Activated CD4-positive, alpha-beta T cell treated with anti-CD3 and anti-CD28 coated beads for 48 hours (primary cell): ENCODE results near the gene ISY1.
"Not testable (repeated sequence)": the region's sequence is repeated elsewhere in the genome, so short reads cannot be mapped to it uniquely, and the experiment has no call there.

Experiments
- DNase-seq: peaks from one replicate; pipeline ENCODE4 v3.0.0-alpha.2; 2020

ISY1 gene

GRCh38 chr3:129119365-129120100 is 41.3 kb downstream of the ISY1 start:
- peak; percentile 36 for DNase-seq

DNA sequence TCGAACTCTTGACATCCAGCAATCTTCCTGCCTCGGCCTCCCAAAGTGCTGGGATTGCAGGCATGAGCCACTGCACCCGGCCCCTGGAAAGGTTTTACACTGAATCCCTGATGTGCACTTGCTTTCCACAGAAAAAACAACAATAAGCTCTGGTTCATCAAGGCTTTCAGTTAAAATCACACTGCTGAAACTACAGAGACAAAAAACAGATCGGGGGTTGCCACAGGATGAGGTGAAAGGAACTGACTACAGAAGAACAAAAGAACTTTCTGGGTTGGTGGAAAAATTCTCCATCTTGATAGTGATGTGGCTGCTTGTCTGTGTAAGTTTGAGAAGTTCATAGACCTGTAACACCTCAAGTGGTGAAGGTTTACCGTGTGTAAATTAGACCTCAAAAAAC is 42.1 kb downstream of the ISY1 start:
- peak; percentile 44 for DNase-seq

DNA sequence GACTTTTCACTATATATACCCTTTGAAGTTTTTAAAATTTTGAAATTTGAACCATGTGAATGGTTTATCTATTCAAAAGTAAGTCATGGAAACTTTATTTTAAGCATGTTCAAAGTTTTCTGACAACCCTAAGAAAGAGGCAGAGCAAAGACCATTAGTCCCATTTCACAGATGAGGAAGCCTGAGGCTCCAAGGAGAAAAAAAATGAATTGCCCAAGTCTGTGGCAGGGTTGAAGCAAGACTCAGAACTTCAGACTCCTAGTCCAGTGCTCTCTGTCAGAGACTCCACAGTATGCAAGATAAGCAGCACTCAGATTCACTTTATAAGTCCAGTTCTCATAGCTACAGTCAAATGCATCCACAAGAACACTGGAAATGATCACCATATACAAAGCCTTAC is 43.7 kb downstream of the ISY1 start:
- no peak for DNase-seq

DNA sequence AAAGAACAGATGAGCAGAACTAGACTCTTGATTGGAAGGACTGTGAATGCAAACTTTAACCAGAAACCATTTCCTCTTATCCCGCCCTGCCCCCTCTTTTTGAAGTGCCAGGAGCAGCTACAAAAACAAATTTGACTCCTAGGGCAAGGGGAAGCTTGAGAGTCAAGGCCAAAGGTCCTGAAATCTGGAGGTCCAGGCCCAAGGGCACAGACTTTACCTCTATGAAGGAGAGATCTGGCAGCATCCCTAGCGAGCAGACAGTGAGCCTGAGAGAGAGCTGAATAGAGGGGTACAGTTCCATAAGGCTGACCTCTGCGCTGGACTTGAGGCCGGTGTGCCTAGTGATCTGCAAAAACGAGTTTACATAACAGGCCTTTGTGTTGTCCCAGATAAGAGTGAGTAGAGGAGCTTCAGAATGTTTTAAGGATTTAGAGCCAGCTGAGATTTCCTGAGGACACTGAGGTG is 44.3 kb downstream of the ISY1 start:
- DNase-seq = peak; percentile 32

- DNase-seq = no peak
These were observed 46.4 kb downstream of the ISY1 start for GRCh38 chr3:129114455-129114854.

DNA sequence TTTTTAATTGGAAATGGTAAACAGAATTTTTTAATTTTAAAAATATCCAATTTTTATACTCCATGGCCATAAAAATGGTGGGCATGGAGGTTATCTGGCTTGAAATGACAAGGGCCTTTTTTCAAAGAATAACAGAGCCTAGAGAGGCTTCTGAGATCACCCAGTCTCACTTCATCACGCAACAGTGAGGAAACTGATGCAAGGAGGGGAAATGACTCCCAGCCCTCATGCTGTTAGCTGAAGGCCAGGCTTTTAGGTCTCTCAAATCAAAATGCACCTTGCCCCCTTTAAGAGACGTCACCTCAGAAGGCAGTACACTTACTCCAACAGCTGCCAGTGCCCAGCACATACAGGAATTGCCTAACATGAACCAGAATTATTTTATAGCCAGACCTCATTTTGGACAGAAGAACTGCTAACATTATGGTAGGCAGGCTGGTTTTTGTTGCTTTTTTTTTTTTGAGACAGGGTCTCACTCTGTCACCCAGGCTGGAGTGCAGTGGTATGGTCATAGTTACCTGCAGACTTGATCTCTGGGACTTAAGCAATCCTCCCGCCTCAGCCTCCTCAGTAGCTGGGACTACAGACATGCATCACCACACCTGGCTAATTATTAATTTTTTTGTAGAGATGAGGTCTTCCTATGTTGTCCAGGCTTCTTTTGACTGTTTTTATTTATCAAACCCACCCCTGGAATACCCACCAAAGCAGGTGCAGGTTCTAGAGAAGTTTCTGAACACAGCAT is 48.4 kb downstream of the ISY1 start:
- DNase-seq = peak; percentile 66

DNA sequence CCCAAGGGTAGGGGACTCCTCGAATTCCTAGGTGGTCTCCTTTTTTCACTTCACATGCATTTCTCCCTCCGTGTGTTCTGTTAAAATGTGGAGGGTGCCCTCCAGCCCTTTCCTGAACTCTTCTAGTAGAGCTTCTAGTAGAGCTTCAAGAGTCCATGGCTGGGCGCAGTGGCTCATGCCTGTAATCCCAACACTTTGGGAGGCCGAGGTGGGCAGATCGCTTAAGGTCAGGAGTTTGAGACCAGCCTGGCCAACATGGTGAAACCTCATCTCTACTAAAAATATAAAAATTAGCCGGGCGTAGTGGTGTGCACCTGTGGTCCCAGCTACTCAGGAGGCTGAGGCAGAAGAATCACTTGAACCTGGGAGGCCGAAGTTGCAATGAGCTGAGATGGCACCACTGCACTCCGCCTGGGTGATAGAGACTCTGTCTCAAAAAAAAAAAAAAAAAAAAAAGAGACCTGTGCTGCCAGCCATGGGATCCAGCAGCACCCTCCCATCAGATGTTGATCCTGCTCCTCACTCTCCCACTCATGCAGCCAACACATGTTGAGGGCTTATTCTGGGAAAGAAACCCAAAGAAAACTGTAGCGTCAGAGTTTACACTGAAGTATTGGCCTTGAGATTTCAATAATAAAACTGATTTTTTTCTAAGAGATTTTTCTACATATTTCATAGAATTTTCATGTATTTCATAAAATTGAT is 49.6 kb downstream of the ISY1 start:
- DNase-seq = not testable (repeated sequence)

DNA sequence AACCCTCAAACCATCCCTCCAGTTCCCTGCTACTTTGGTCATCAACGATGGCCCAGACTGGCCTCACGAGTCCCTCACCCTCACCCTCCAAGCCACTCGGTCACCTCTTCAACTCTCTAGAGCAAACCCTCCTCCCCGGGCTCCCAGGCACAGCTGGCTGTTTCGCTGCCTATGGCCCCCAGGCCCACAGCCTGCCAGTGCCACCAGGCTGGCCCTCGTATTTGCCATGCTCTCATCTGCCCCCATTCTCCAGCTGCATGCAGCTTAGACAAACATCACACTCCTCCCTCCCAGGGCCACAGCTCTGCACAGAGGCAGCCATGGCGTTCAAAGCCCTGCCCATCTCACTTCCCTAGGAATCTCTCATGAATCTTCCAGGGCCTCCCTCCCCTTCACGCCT is 53.1 kb downstream of the ISY1 start:
- no peak for DNase-seq

GRCh38 chr3:129106866-129107565 is 53.8 kb downstream of the ISY1 start:
- DNase-seq = no peak

- DNase-seq = no peak
These were observed 54.5 kb downstream of the ISY1 start for GRCh38 chr3:129106320-129106719.

DNA sequence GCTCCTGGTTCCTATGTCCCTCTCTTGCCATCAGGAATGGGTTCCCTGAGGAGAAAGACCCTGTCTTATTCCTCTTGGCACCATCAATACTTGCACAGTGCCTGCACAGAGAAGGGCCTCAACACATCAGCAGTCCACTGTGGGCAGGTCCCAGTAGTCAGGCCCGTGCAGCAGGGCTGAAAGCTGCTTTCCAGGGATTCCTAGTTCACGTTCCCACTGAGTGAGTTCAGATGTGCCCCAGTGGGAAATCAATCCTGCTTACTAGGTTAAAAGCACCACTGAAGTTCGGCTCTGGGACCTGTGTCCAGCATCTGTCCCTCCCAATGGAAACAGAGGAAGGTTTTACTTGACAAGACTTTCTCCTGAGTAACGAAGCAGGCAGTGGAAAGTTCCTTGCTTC is 55.0 kb downstream of the ISY1 start:
- no peak for DNase-seq

DNA sequence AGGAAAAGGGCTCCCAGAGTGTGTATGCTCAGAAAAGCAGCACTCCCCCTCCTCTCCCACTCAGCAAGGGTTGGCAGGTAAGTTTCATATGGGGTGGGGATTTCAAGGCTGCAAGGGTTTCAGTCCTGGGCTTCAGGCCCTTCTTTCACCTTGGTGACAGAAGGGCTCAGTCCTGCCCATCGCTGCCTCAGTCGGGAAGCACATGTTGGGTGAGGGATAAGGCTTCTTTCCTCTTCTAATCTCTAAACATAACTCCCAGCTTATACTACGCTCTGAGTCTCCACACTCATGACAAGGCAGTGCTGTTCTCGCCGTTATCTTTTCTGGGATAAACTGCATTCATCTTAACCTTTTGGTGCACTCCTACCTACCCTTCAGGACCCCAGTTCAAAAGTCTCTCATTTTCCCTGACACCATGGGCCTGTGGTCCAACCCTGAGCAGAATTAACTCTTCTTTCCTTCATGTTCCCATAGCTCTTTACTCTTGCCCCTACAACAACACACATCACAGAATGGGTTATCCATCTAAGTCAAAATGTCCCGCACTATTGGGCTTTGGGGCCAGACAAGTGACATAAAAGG is 56.3 kb downstream of the ISY1 start:
- no peak for DNase-seq

DNA sequence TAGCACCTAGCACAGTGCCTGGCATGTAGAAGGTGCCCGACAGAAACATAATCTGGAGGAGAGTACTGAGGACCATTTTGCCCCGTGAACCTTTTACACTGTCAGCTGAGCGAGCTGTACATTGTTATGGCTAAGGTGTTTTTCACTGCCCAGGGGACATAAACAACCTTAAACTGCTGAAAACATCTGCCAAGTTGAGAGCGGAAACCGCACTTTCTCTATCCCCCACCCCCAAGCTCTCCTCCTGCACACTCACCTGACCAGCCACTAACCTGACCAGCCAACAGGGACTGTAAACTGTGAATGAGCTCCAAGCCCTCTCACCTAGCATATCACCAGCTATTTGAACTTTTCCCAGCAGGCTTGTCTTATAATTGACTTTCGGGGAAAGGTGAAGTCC is 56.8 kb downstream of the ISY1 start:
- DNase-seq = no peak

DNA sequence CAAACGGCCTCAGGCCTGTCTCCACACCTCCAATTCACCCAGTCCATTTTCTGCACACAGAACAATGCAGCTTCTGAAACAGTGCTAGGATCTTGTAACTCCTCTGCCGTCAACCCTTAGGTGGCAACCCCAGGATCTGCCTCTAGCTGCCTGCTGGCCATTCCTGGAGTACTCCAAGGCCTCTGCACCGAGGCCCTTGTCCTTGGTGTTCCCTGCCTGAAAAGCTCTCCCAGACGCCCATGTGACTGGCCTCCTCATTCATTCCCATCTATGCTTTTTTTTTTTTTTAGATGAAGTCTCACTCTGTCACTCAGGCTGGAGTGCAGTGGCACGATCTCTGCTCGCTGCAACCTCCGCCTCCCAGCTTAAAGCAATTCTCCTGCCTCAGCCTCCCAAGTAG is 57.6 kb downstream of the ISY1 start:
- no peak for DNase-seq

- DNase-seq = no peak
These were observed 59.3 kb downstream of the ISY1 start for GRCh38 chr3:129101370-129102138.

- no peak for DNase-seq
These were observed 60.6 kb downstream of the ISY1 start for GRCh38 chr3:129100274-129100673.

DNA sequence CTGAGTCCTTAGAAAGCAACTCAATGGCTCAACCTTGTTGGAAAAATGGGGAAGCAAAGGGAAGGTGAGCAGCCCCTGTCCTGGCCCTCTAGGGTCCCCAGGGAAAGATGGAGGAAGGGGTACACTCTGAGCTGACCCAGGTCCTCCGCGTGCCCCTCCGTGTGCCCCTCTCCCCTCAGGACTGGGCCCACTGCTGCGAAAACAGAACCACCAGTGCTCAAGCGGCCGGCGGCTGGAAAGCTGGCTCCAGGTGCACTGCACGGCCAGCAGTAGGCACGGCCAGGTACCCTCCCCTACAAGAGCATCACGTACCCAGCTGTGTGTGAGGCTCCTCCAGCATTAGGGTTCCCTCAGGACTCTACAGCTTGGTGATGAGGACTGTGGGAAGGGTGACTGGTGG is 65.6 kb downstream of the ISY1 start:
- DNase-seq = no peak

- not testable (repeated sequence) for DNase-seq
These were observed 72.6 kb downstream of the ISY1 start for GRCh38 chr3:129088312-129088711.

GRCh38 chr3:129087904-129088303 is 73.0 kb downstream of the ISY1 start:
- peak; percentile 29 for DNase-seq

DNA sequence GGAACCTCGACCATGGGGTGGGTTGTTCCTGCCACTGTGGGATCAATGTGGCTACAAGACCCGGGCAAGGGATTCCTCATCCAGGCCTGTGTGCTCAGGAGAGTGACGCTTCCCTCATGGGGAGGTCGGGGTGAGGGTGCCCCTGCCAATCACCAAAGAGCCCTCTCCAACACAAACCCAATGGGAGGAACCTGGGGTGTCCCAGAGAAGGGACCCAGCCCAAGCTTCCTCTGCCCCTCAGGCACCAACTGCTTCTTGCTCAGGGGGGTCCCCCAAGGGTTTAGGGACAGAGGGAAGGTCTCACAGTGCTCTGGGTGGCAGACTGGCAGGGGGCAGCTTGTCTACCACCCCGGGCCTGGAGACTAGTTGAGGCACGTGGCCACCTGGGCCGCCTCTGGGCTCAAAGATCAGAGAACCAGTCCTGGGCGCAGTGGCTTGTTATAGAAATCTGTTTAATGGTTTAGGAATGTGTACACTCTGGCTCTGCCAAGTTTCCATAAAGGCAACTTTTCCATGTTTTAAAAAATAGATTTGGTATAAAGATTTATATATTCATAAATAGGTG is 73.6 kb downstream of the ISY1 start:
- no peak for DNase-seq

DNA sequence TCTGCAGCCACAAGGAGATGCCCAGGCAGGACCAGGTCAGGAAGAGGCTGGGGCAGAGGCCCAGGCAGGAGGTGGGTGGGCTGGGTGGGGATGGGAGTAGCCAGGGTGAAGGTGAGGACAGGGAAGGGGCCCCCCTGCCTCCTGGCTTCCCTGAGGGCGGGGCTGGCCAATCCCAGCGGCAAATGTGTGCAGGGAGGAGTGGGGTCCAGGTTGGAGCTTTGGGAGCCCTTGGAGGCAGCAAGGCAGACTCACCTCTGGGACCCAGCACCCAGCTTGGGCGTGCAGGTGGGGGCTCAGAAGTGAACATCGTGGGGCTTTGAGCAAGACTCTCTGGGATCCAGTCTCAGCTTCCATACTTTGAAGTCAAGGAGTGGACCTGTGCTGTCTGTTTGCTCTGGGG is 75.0 kb downstream of the ISY1 start:
- DNase-seq = no peak
